Stimulated activated CD8-positive, alpha-beta memory T cell treated with anti-CD3 and anti-CD28 coated beads, Interleukin-7, amount 100 ng/mL, for 48 hours (primary cell): ENCODE measurements around the gene SLC7A7.
"Not testable (repeated sequence)": the region's sequence is repeated elsewhere in the genome, so short reads cannot be mapped to it uniquely, and the experiment has no call there.

Source experiments
- DNase-seq, 2 donors: peaks; one replicate each; pipeline ENCODE4 v3.0.0-alpha.2; 2020; ENCODE audit warnings: low read depth in 1 of 2; ENCODE audit errors: extremely low read depth in 1 of 2

SLC7A7 gene

DNA sequence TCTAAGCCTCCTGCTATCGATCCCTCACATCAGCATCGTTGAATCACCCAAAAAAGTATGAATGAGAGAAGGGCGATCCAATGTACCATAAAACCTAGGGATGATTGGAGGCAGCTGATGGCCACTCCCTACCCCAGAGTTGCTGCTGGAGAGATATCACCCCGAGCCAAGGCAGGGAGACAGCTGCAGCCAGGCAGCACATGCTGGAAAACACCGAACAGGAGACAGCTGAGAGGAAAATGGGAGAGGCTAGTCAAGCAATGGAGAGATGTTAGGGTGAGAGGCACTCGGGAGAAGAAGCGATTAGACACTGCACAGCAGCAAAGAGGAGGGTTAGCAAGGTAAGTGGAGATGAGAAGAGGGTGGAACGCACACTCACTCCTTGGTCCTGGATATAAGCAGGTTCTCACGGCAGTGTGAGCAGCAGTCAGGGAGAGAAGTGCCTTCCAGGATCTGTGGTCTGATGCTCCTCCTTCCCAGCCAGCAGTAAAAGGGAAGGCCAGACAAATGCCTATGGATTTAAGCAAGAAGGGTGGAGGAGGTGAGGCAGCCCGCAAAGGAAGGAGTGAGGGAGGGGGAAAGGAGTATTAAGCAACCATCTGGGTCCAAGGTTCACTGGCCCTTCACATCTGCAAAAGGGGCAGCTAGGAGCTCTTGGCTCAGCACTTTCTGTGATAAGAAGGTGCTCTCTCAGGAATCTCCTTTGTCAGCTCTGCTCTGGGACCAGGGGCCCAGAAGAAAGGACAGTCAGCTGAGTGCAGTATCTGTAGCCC lies at the start of gene SLC7A7:
SLC7A7 (minus strand) TSS at position 495 of the 773 bp plus-strand sequence. CDS start 2,037 bp downstream, outside the sequence.
- no peak for DNase-seq

DNA sequence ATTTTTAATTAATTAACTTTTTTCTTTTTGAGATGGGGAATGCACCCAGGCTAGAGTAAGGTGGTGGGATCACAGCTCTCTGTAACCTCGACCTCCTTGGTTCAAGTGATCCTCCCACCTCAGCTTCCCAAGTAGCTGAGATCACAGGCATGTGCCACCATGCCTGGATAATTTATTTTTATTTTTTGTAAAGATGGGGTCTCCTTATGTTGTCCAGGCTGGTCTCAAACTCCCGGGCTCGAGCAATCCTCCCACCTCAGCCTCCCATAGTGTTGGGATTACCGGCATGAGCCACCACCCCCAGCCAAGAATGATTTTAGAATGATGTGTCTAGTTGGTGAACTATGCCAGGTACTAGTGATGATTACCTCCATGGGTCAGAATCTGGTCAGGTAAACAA lies 49.7 kb upstream of the SLC7A7 start:
- no peak for DNase-seq

DNA sequence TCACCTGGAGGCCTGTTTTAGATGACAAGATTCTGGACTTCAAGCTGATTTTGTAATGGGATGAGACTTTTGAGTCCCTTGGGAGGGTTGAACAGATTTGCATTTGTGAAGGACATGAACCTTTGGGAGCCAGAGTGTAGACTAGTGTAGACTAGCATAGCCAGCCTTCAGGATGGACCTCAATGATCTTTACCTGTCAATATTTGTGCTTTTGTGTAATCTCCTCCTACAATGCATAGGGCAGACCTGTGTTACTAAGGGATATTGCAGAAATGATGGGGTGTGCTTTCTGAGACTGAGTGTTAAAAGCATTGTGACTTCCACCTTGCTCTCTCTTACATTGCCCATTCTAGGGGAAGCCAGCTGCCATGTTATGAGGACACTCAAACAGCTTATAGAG lies 46.4 kb upstream of the SLC7A7 start:
- no peak for DNase-seq

DNA sequence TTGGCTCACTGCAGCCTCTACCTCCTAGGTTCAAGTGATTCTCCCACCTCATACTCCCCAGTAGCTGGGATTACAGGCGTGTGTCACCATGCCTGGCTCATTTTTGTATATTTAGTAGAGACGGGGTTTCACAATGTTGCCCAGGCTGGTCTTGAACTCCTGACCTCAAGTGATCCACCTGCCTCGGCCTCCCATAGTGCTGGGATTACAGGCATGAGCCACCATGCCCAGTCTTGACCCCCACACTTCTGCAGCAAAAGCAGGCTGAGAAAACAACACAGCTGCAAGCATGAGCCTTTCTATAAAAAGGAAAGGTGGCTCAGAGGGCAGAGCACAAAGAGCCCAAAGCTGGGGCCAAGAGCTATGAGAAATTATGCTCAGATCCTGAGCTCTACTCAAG lies 45.1 kb upstream of the SLC7A7 start:
- not testable (repeated sequence) for DNase-seq

DNA sequence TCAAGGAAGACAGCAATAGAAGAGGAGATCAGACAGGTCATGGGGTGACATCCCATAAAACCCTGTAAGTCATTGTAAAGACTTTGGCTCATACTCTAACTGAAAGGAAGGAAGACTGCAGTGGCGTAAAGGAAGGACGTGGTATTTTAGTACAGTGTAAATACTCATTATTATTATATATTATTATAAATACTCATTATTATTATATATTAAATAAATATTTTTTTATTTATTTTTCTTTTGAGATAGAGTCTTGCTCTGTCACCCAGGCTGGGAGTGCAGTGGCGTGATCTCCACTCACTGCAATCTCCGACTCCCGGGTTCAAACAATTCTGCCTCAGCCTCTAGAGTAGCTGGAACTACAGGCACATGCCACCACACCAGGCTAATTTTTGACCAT lies 41.2 kb upstream of the SLC7A7 start:
- DNase-seq, result no peak

DNA sequence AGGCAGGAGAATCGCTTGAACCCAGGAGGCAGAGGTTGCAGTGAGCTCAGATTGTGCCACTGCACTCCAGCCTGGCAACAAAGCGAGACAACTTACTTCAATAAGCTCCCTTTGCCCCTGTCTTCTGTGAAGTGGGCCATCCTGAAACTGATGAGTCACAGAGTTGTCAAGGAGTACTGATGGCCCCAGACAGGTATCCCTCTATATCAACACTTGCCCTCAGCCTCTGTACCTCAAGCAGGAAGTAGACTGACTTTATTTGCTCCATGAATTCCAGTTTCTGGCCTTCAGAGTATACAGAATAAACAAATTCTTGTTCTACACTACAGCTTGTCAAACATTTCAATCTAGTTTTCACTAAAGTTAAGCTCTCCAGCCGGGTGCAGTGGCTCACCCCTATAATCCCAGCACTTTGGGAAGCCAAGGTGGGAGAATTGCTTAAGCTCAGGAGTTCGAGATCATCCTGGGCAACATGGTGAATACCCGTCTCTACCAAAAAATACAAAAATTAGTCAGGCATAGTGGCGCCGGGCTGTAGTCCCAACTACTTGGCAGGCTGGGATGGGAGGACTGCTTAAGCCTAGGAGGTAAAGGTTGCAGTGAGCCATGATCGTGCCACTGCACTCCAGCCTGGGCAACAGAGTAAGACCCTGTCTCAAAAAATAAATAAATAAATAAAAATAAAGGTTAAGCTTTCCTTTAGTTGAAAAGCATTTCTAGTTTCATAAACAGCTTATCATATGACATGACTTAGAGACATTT lies 39.9 kb upstream of the SLC7A7 start:
- DNase-seq, result no peak

DNA sequence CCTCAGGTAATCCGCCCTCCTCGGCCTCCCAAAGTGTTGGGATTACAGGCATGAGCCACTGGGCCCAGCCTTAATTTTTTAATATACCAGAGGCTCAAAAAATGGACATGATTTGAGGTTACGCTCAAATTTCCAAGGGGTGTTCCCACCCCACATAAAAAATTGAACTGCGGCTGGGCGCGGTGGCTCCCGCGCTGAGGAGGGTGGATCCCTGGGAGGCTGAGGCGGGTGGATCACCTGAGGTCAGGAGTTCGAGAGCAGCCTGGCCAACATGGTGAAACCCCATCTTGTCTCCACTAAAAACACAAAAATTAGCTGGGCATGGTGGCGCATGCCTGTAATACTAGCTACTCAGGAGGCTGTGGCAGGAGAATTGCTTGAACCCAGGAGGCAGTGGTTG lies 39.1 kb upstream of the SLC7A7 start:
- not testable (repeated sequence) for DNase-seq

DNA sequence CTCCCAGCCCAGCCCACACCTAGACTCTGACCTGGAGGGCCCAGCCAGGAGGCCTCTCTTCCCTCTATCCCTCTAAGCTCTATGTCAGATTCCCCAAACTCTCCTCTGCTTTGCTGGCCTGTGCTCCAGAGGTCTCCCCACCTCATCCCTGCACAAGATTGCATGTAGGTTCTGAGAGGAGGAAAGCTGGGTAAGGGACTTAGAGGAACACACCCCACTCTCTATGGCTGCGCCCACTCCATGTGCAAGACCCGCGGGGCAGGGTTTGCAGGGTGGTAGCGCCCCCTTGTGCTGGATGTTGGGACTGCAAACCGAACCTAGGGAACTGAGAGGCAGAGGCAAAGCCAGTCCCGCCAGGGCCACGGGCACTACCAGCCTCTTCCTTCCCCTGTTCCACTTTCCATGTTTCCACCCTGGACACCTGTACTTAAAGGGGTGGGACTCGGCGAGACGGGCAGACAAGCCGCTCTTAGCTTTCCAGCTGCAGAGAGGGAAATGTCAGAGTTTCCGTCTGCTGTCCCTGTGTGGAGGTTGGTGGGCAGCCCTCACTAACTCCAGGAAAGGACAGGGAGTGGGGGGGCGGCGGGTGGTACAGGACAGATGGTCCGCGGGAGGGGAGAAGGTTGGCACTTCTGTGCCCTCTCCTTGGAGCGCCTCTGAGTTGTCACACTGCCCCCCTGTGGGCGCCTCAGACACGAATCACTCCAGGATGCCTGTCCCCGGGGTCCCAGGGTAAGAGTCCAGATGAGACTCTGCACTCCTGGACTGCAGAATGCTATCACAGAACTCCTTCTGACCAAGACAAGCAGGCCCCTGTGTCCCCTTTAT lies 37.9 kb upstream of the SLC7A7 start:
- peak; percentile 75 to 79 for DNase-seq

DNA sequence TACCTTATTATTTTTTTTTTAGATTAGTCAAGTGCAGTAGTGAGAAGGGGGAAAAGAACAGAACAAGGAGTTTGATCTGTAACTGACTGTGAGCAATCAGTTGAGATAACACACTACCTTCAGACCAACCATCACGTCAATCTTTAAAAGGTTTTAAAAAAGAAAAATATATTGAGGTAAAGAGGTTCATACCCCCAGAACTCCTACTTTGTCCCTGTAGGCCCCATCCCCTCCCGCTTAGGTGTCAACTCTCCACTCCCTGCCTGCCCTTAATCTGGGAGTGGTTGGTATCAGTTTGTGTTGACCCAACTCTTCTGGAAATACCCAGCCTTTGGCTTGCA lies 37.3 kb upstream of the SLC7A7 start:
- DNase-seq, result no peak

DNA sequence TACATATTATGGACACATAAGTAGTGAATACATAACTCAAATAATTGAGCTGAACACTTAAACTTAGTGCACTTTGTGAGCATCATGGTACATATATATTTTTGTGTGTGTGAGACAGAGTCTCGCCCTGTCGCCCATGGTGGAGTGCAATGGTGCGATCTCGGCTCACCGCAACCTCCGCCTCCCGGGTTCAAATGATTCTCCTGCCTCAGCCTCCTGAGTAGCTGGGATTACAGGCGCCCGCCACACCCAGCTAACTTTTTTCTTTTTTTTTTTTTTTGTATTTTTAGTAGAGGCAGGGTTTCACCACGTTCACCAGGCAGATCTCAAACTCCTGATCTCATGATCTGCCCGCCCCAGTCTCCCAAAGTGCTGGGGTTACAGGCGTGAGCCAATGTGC lies 36.9 kb upstream of the SLC7A7 start:
- not testable (repeated sequence) for DNase-seq

DNA sequence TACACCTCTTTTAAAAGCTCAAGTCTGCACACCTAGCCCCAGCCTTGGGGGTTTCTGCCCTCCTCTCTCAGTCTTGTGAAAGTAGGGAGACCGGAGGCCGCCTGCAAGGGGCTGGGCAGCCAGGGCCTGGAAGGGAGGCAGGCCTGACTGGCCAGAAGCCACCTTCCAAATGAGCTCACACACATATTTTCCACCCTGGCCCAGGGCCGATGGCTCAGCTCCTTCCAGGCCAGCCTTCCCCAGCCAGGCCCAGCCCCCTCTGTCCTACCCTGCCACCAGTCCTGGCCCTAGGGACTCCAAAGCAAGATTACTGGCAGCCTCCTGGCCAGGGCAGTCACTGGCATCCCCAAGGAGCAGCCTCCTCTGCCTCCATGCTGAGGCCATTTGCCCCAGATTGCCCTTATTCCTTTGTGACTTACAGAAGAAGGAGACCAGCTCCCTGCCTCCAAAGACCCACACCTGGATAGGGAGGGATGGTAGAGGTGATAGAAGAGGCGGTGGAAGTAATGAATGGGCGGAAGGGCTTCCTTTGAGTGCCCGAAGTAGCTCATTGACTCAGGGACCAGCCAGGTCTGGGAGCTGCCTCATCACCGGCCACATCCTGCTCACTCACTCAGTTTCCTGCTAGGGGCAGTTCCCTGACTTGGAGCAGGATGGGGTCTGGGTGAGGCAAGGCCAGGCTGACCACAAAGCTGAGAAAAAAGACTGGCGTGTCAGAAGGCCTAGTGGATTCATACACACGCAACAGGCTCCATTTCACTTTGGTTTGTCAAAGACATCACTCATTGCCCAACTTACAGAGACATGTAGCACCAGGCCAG lies 35.9 kb upstream of the SLC7A7 start:
- peak in 1 of 2 donors; percentile 56 for DNase-seq

DNA sequence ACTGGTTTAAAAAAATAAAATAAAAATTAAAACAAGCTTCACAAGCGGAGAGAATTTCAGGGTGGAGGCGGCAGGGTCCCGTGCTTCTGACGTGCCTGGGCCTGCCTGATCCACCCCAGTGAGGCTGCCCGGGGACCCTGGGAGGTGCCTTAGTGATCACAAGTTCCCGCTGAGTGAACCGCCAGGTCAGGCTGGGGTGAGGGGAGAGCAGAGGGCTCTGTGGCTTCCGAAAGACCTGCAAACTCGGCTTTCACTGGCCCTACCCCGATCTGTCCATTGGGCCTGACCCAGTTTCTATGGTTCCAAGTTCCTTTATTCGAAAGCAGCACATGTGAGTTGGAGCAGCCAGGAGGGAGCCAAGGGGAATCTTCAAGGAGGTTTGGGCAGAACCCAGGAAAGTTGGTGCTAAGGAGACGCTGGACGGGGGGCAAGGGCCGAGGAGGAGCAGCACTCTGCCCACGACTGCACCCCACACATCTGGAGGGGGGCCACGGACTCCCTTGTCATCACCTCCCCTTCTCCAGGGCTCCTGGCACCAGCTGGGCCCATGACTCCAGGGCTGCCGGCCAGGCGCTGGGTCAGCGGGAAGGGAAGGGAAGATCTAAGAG lies 34.1 kb upstream of the SLC7A7 start:
- no peak for DNase-seq

DNA sequence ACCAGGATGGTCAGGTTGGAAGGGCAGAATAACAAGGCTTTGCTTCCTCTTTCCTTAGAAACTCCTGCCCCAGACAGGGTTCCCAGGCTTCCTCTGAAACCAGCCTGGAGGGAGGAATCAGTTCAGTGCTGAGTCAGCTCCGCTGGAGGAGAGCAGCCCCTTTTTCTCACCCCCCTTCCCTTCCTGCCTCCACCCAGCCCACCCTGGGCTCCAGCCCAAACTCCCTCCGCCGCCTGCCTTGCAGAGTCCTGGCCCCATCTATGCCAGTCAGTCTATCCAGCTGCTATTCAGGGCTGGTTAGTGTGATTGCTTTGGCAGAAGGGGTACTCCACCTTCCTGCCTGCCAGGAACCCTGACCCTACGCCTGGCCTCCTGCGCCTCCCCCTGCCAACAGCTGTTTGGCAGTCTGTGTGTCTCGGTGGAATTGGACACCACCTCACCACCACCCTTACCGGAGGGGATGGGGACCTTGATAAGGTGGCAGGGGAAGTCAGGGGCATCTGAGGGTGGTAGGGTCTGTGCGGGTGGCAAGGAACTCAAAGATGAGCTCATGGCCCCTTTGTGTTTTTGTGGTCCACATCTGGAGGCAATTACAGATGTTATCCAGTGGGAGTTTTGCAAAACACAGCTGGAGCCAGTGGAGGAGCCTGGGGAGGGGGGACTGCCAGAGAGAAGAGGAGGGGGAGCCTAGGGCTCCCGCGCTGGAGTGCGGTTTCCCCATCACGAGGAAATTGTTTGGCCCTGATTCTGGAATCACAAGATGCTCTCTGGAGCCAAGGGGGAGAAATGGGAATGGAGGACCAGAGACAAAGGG lies 33.3 kb upstream of the SLC7A7 start:
- no peak for DNase-seq

DNA sequence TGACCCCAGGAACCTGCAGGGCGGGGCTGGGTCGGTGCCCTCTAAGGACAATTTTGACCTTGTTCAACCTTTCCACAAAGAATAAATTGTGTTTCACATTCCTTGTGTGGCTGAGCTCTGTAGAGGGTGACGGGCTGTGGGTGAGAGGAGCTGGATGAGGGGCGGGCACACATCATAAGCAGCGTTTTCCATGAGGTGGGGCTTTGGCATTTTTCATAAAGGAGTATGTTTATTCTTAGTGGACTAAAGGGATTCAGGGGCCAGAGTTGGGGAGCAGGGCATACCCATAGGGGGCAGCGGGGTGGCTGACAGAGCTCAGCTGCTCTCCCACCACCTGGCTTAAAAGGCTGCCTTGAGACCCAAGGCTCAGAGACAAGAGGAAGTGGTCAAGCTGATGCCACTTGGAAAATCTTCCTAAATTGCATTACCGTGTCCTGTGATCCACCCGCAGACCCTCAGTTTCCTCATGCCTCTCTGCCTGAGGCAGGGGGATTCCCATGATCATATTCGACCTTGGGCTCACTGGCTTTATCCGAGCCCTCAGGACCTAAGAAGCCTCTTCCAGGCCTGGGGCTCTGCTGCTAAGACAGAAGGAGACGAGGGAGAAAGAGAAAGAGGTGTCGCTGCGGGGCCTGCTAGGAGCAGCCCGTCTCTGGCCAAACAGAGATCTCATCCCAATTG lies 32.6 kb upstream of the SLC7A7 start:
- DNase-seq, result no peak

DNA sequence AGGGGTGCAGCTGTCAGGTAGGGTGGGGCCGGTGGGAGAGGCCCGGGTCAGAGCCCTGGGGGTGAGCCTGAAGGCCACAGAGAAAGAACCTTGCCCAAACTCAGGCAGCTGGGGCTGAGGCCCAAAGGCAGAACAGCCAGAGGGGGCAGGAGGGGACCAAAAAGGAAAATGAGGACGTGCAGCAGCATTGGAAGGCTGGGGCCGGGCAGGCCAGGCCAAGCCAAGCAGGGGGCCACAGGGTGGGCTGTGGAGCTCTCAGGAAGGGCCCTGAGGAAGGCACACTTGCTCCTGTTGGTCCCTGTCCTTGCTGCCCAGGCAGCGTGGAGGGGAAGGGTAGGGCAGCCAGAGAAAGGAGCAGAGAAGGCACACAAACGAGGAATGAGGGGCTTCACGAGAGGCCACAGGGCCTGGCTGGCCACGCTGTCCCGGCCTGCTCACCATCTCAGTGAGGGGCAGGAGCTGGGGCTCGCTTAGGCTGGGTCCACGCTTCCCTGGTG lies 31.6 kb upstream of the SLC7A7 start:
- DNase-seq, result no peak

DNA sequence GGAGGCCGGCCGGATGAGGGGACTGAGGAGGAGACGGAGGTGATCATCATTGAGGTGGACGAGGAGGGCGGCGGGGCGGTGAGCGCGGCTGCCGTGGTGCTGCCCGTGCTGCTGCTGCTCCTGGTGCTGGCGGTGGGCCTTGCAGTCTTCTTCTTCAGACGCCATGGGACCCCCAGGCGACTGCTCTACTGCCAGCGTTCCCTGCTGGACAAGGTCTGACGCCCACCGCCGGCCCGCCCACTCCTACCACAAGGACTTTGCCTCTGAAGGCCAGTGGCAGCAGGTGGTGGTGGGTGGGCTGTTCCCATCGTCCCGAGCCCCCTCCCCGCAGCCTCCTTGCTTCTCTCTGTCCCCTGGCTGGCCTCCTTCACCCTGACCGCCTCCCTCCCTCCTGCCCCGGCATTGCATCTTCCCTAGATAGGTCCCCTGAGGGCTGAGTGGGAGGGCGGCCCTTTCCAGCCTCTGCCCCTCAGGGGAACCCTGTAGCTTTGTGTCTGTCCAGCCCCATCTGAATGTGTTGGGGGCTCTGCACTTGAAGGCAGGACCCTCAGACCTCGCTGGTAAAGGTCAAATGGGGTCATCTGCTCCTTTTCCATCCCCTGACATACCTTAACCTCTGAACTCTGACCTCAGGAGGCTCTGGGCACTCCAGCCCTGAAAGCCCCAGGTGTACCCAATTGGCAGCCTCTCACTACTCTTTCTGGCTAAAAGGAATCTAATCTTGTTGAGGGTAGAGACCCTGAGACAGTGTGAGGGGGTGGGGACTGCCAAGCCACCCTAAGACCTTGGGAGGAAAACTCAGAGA lies 30.8 kb upstream of the SLC7A7 start:
- no peak for DNase-seq

DNA sequence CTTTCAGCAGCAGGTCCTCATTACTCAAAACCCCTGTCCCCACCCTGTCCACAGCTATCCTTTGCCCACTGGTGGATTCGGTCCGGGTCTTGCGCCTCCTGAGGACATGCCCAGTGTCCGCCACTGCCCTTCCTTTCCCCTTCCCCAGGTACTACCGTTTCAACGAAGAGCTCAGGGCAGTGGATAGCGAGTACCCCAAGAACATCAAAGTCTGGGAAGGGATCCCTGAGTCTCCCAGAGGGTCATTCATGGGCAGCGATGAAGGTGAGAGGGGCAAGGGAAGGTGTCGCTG lies 29.8 kb upstream of the SLC7A7 start:
- DNase-seq, result no peak
